Dermis blood vessel endothelial cell (primary cell): ENCODE data around the gene PIGO. TPM values are rescaled to one million over a fixed set of nuclear protein-coding genes. Genes with fewer than 3 reads are reported as not detected.

ENCODE experiments used
- DNase-seq: peaks from one replicate; pipeline ENCODE4 v3.0.0; 2010
- total RNA-seq: library from RNA; depleted of rRNA; stranded (reverse); fragments of >200 nt; gene quantifications from 2 replicates; pipeline ENCODE4 v1.2.3, GENCODE V29; 2014

The PIGO gene
- total RNA-seq, 1 donor from 2014 or later, result 11.9 TPM

DNA sequence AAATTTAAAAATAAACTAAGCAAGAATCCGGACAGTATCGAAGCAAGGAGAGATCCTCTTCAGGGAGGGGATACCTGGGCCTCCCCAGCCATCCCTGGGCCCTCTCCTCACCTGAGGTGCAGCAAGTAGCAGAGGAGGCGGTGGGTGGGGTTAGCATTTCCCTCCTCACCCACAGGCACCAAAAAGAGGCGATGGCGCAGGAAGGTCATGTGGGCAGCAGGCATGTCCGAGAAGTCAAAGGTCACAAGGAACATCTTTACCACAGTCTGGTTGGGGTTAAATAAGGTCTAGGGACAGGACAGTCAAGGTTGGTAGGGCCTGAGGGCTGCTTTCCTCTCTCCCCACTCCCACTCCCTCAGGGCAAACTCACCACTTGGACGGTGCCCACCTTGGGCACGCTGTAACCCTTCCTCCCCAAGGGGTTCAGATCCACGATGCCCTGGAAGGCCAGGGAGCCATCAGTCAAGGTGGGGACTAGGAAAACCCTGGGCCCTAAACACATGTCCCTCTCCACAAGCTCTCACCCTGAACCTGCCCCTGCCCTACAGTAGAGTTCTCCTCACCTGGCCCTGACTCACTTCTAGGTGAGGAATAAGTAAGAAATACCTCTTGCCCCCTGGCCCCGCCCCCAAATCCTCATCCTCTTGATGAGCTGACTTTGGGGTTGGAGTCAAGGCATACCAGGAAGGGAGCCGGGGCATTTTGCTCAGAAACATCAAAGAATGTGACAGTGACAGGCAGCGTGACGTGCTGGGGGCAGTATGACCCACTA, 9.4 kb upstream of the PIGO start:
- DNase-seq, result no peak

- DNase-seq, result no peak
Measured at GRCh38 chr9:35105126-35105525, 8.7 kb upstream of the PIGO start.

DNA sequence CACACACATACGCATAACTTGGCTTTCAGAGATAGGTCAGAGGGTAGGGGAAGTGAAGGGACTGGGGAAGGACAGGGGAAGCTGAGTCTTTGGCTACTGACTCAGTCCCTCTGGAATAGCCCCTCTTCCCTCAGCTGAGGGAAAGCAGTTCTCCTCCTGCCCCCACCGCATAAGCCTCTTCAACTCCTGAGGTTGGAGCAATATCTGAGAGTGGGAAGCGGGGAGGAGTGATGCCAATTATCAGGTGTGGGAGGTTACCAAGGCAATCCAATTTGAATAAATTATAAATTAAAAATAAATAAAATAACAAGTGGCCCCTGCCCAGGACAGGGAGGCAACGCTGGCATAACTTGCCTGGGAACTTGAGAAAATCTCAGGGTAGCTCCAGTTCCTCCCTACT, 8.2 kb upstream of the PIGO start:
- no peak for DNase-seq

DNA sequence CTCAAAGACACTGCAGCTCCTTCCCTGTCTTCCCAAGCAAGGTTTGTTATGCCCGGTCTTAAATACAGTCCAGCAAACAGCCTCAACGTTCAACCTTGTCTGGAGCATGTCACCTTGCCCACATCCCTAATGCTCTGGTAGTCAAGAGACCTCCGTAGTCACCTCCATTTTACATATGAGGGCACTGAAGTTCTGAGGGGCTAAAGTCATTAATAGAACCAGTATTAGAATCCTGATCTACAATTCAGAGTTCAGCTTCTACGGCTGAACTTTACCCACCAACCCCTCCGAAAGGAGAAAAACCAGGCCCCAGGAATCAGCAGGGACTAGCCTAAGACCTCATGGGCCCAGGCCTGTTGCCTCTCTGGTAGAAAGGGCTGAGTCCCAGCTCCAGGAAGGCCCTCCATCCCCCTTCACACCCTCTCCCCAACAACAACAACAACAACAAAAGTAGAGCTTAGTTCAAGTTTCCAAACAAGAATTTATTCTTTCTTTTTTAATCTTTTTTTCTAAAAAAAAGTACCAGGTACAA, 7.3 kb upstream of the PIGO start:
- no peak for DNase-seq

DNA sequence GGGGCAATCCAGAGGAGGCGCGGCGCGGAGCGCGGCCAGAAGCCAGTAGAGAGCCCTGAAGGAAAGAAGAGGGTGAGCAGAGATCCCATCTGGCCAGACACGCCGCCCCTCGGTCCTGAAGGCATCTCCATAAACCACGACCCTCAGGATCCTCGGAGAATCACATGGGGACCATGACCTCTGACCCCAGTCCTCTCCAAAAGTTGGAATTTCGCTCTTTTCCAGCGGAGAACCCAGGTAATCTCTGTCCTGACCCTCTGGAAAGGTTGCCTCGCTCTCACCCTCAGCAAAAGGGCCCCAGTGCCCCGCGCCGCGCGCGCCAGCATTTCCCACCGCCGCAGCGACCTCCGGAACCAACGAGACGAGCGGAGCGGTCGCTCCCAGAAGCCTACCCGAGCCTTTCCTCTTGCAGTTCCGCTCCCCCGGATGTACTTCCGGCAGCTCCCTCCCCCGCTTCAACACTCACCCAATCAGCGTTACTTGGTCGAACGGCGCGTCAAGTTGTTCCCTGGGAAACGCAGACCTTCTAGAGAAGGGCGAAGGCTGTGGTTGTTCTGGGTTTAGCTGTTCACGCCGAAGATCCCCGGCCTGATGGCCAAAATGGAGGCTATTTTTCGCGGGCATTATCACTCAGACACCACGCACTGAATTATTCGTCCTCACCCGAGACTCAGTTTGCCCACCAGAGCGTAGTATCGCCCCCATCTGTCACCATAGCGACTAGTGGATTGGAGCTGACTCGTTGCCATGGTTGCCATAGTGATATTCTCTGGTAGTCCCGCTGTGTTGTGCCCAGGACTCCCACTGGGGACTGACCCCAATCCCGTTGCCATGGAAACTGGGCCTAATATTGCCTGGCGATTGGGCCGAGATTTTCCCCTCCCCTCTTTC, 6.6 kb upstream of the PIGO start, which contains the start of gene STOML2:
Gene STOML2 (minus strand): TSS at position 363 of the 891 bp plus-strand sequence. CDS start 37 bp downstream, at position 326.
- peak; percentile 98 for DNase-seq

GRCh38 chr9:35102465-35102768, 6.0 kb upstream of the PIGO start:
- peak; percentile 28 for DNase-seq

GRCh38 chr9:35097573-35097972, 1.2 kb upstream of the PIGO start:
- no peak for DNase-seq

DNA sequence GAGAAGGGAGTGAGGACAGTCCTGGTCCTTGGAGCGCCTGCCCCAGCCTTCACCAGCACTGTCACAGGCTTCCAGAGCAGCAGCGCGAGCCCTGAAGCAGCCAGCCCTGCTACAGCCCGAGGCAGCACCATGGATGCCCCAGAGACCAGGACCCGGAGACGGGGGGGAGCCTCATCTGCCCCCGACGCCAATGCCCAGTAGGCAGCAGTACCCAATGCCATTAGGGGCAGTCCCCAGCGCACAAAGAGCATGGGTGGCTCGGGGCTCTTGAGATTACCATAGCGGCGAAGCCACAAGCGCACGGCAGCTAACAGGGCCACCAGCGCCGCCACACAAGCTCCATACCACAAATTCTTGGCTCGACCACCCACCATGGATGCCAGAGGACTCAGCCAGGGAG, 4.9 kb downstream of the PIGO start:
- no peak for DNase-seq

GRCh38 chr9:35089434-35089833, 7.0 kb downstream of the PIGO start:
- no peak for DNase-seq

DNA sequence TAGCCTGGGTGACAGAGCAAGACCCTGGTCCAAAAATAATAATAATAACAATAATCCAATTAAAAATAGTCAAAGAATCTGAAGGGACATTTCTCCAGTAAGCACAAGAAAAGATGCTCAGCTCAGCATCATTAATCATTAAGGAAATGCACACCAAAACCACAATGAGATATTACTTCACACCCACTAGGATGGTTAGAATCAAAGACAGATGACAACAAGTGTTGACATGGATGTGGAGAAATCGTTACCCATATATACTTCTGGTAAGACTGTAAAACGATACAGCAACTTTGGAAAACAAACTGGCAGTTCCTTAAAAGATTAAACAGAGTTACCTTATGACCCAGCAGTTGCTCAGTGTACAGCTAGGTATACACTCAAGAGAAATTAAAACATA, 11.3 kb downstream of the PIGO start:
- no peak for DNase-seq

DNA sequence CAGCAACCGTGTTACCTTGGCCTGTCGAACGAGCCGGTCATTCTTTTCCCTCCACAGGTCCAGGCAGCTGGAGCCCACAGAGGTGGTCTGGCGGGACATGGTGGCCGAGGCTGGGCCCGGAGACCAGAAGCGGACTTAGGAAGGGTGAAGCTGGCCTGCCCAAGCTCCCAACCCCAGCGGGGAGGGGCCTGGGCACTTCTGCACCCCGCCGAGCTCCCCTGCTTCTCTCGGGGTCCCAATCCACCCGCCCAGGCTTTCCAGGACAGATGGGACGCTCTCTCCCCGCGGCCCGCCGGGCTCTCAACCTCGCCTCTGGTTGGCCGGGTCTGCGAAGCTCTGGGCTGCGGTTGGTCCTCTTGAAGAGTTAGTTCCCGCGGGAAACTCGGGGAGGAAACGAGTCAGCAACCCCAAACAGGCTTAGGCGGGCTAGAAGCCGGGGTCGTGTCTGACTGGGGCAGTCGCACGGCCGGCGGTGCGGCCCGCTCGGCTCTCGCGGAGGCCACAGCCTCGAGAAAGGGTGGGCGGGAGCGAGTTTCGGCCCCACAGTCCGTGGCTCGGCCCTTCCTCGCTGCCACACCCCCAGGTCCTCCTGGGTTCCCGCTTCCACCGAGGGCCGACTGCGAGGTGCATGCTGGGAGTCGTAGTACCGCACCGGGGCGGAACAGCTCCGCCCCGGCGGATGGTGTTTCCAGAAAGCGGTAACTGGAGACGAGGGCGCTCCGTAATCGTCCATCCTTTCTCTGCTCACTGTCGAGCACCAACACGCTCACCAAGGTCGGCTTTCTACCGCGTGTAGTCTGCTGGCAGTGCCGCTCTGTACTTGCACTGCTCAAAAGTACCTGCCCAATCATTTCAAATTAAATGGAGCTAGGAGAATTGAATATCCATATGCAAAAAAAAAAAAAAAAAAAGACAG, 16.7 kb downstream of the PIGO start, which contains the start of gene FANCG:
Gene FANCG (minus strand): TSS at position 517 of the 916 bp plus-strand sequence. CDS start 418 bp downstream, at position 99.
- peak; percentile 92 for DNase-seq

GRCh38 chr9:35079041-35079425, 17.4 kb downstream of the PIGO start:
- peak; percentile 9 for DNase-seq

DNA sequence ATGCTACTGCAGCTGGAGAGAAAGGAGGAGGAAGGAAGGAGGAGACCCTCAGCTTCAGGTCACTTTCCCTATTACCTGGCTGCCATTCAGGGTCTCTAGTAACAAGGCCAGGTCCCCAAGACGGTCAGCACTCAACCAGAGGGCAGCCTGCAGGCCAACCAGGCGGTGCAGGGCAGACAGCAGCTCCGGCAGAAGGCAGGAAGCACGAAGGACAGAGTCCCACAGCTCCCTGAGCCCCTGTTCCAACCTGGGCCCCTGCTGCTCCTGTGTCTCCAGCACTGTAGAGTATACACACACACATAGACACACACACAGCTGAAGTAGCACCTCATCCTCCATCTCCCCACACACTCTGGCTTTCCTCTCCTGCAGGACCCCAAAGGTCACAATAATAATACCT, 18.3 kb downstream of the PIGO start:
- no peak for DNase-seq

GRCh38 chr9:35076848-35077247, 19.5 kb downstream of the PIGO start:
- DNase-seq, result no peak

- DNase-seq, result no peak
Measured at GRCh38 chr9:35075358-35075757, 21.0 kb downstream of the PIGO start.

GRCh38 chr9:35074791-35075190, 21.6 kb downstream of the PIGO start:
- no peak for DNase-seq

GRCh38 chr9:35074141-35074540, 22.2 kb downstream of the PIGO start:
- no peak for DNase-seq

GRCh38 chr9:35073279-35073612, 23.1 kb downstream of the PIGO start:
- DNase-seq, result no peak

DNA sequence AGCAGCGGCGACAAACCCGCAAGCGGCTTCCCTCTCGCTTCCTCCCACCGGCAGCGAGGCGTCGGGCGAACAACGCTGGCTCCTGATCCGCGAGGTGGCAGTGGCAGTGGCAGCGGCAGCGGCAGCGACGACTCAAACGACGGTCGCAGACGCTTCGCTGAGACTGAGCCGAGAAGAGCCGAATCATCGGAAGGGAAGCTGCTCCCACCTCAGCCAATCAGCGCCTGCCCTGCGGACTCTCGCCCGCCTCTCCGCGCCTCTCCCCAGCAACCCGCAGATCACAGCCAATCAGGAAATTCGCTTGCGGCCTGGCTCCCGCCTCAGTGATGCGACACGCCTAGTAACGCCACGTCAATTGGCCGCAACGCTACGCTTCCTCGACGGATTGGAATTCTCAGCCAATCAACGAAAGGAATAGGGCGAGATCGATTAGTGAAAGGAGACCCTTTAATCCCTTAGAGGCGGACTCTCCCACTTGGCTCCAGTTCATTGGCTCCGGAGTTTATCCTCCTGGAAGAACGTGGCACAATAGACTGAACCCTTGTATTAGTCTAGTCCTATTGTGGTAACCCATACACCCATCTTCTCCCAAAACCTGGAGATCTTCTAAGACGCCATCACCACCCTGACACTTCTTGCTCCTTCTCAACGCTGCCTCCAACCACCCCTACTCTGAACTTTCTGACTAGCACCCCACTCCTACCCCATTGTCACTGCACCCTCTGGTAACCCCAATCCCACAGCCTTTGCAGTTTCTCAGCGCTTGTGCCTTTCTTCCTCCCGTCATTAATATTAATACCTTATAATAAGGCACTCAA, 23.7 kb downstream of the PIGO start, which contains the start of gene VCP:
Gene VCP (minus strand): TSS at position 165 of the 818 bp plus-strand sequence. CDS start 272 bp downstream, outside the sequence.
- peak; percentile 100 for DNase-seq

DNA sequence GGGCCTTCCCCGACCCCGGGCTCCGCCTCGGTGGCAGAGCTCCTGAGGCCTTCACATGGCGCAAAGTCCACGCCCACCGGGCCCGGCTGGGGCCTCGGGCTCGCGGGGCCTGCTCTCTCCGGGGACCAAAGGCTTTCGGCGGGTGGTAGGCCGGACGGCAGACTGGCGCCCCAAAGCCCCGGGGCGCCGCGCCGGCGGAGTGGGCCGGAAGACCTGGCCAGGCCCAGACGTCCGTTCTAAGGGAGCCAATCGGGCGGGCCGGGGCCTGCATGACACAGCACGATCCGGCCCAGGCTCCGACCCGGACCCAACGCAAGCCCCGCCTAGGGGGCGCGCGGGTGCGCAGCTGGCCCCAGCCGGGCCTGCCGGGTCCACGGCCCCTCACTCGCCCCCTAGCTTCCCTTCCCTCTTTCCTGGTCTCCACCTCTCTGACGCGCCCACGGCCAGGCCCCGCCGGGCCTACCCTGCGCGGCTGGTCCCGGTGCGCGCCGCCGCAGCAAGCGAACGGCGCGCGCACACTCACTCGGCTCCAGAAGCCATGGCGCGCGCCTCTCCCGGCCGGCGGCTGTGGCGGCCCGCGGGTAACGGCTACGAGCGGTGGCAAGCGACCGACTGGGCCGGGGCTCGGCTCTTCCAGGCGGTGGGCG, 24.5 kb downstream of the PIGO start:
- DNase-seq, result peak; percentile 90
